Myocyte (in vitro differentiated cells): ENCODE data around the gene DHRS13. TPM values are rescaled to one million over a fixed set of nuclear protein-coding genes. Genes with fewer than 3 reads are reported as not detected.
A peak's percentile ranks its signal among the peaks of the same experiment; 100 is the strongest.
"Not testable (repeated sequence)": the region's sequence is repeated elsewhere in the genome, so short reads cannot be mapped to it uniquely, and the experiment has no call there.

ENCODE experiments used
- DNase-seq: peaks from one replicate; pipeline ENCODE4 v3.0.0-alpha.2; 2012; ENCODE audit warnings: low read depth
- total RNA-seq: library from RNA; depleted of rRNA; stranded (reverse); fragments of >200 nt; gene quantifications from 2 replicates; pipeline ENCODE4 v1.2.3, GENCODE V29; 2014

The DHRS13 gene
- total RNA-seq, 1 donor from 2014 or later = 5.3 TPM

DNA sequence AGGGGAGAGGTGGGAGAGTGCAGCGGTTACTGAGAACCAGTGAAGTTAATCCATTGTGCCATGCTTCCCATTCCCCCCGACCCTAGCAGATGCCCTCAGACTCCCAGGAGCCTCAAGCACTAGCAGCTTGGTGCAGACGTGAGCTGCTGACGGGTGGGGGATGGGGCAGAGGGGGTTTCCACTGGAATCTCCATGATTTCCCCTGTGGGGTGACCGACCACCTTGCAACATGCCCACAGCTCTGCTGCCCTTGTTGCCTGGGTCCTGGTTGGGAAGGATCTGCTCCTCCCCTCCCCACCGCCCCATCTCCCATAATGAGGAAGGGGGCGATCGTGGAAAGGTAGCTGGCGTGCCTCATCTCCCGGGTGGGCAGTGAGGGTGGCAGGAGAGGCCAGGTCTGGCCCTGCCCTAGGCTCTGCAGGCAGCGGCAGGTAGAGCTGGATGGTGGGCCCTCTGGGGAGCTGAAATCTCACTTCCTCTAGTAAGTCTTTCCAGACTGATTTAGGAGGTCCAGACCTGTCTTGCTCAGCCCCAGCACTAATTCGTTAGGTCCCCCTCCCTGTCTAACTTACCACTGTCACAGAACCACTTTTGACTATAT lies 14.9 kb downstream of the DHRS13 start:
- no peak for DNase-seq

GRCh38 chr17:28885951-28886350 lies 16.9 kb downstream of the DHRS13 start:
- no peak for DNase-seq

GRCh38 chr17:28885363-28885762 lies 17.5 kb downstream of the DHRS13 start:
- no peak for DNase-seq

GRCh38 chr17:28883967-28884702 lies 18.7 kb downstream of the DHRS13 start:
- DNase-seq = no peak

- no peak for DNase-seq
Observed at GRCh38 chr17:28882154-28882895, 20.6 kb downstream of the DHRS13 start.

- no peak for DNase-seq
Observed at GRCh38 chr17:28881533-28882056, 21.3 kb downstream of the DHRS13 start.

- DNase-seq = no peak
Observed at GRCh38 chr17:28880572-28880945, 22.3 kb downstream of the DHRS13 start.

DNA sequence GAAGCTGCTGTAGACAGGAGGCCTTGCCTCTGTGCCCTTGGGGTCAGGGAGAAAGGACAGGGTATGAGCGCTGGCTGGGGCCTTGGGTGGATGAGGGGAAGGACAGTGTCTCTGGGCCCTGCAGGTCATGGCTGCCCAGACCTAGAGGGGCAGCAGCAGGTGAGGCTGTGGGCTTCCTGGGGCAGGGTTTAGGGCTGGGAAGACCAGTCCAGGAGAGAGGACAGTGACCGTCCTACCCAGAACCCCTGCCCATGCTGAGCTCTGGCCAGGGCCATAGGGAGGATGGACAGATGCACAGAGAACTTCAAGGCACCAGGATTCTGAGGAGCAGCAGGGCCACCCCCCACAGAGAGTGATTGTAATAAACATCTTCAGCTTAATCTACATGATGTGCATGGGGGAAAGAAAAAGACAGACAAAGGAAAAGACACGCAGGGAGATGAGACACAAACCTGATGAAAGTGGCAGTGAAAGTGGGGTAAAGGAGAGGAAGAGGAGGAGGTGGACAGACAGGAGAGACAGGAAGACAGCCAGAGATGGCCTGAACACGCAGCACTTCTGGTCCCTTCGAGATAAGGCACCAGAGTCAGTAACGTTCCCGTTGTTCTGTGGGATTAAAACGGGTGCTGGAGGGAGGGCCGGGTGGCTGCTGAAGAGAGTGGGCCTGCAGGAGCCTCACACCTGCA lies 22.9 kb downstream of the DHRS13 start:
- DNase-seq = no peak

- peak; percentile 39 for DNase-seq
Observed at GRCh38 chr17:28878981-28879380, 23.9 kb downstream of the DHRS13 start.

GRCh38 chr17:28878158-28878910 lies 24.5 kb downstream of the DHRS13 start:
- no peak for DNase-seq

DNA sequence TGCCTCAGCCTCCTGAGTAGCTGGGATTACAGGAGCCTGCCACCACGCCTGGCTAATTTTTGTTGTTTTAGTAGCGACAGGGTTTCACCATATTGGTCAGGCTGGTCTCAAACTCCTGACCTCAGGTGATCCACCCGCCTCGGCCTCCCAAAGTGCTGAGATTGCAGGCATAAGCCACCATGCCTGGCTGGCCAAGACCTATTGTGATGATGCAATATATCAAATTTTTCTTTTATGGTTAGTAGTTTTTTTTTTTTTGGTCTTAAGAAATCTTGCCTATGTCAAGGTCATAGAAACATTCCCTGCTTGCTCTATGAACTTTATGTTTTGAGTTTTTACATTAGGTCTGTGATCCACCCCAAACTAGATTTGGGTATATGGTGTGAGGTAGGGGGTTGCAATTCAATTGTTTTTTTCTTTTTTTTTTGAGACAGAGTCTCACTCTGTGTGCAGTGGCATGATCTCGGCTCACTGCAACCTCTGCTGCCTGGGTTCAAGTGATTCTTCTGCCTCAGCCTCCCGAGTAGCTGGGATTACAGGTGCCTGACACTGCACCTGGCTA lies 25.6 kb downstream of the DHRS13 start:
- DNase-seq = not testable (repeated sequence)

- DNase-seq = peak; percentile 5
Observed at GRCh38 chr17:28875848-28876550, 26.9 kb downstream of the DHRS13 start.

DNA sequence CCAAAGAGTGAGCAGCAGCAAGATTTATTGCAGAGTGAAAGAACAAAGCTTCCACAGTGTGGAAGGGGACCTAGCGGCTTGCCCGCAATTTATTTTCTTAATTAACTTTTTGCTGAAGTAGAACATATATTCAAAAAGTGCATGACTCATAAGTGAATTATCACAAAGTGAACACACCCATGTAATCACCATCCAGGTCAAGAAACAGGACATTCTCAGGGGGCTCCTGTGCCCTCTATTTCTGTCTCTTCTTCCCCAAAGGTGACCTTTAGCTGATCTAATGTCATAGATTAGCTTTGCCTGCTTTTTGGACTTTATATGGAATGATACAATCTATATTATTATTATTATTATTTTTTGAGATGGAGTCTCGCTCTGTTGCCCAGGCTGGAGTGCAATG lies 28.1 kb downstream of the DHRS13 start:
- DNase-seq = no peak

DNA sequence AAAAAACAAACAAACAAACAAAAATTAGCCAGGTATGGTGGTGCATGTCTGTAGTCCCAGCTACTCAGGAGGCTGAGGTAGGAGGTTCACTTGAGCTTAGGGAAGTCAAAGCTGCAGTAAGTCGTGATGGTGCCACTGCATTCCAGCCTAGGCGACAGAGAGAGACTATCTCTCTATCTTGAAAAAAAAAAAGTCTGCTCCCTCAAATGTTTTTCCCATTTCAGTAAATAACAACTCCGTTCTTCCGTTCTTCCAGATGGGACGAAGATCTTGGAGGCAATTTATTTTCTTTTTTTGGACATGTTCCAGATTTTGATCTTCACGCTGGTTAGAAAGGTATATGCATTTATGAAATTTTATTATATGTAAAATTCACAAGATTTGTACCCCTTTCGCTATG lies 29.0 kb downstream of the DHRS13 start:
- no peak for DNase-seq

- DNase-seq = no peak
Observed at GRCh38 chr17:28871056-28871579, 31.8 kb downstream of the DHRS13 start.

DNA sequence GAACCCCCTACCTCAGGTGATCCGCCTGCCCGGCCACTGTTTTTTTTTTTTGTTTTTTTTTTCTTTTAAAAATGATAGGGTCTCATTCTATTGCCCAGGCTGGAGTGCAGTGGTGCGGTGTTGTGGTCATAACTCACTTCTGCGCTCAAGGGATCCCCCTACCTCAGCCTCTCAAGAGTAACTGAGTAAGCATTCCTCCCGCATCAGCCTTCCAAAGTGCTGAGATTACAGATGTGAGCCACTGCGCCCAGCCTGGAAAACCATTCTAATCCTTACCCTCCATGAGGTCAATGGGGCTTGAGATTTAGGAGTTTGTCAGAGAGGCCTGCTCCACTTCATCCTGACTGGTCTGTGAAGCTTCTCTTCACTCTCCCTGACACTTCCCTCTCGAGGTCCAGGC lies 35.6 kb downstream of the DHRS13 start:
- no peak for DNase-seq

GRCh38 chr17:28865946-28866752 lies 36.7 kb downstream of the DHRS13 start:
- DNase-seq = no peak

DNA sequence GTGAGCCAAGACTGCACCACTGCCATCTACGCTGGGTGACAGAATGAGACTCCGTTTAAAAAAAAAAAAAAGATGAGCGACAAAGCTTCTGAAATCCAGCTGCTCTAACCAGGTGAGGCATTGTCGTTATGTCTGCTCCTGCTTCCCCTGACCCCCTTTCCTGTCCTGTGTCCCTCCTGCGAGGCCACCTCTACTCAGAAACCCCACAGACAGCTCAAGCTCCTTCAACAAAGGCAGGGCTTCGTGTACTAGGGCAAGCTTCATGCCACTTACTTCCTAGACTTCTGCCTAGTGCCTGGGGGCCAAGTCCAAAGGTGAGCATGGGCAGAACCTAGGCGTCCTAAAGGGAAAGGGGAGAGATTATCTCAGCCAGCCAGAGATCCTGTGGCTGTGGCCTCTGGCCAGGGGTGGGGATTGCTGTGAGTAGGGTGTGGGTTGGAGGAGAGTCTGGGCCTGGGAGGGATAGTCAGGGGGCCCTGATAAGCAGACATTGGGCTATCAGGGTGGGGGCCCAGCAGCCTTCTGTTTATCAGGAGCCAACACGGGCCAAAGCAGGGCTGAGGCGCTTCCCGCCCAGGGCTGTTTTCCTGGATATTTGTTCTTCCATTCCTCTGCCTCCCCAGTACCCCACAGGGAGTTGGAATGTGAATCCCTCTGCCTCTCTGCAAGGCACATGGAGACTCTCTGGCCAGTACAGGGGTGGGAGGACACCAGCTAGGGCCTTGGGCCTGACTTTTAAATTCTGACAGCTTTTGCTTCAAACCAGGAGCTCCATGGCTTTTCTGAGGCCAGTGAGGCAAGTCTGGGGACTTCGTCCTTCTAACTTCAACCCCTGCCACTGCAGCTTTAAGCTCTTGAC lies 37.7 kb downstream of the DHRS13 start:
- no peak for DNase-seq
